RWPE1 (cell line): ENCODE measurements around the gene DCPS.
A peak's percentile ranks its signal among the peaks of the same experiment; 100 is the strongest.

Experiments used
- CTCF ChIA-PET: fragments of 350-600 bp; sonication (Branson Sonifier 250); formaldehyde crosslinking; extraction: SDS; loops from one replicate; lab custom pipeline; 2021; lab: Yijun Ruan, JAX
- POLR2A ChIA-PET: fragments of 400-600 bp; formaldehyde crosslinking; extraction: SDS; loops from one replicate; lab custom pipeline; 2020; ENCODE audit warnings: antibody characterized with exemption; ENCODE audit not compliant: low non-redundant PET; lab: Yijun Ruan, JAX
- DNase-seq: peaks from one replicate; pipeline ENCODE4 v3.0.0; 2012; ENCODE audit warnings: low spot score
- H3K27ac ChIP-seq: fragments of 450-650 bp; 2 replicates; pipeline ENCODE4 v1.5.1; 2017
- TF ChIP-seq, protein P1 (sequence below): fragments of 450-650 bp; conservative IDR thresholded peaks from 2 replicates; pipeline ENCODE4 v1.5.1; 2017; ENCODE audit warnings: low read depth, mild to moderate bottlenecking

Gene DCPS

DNA sequence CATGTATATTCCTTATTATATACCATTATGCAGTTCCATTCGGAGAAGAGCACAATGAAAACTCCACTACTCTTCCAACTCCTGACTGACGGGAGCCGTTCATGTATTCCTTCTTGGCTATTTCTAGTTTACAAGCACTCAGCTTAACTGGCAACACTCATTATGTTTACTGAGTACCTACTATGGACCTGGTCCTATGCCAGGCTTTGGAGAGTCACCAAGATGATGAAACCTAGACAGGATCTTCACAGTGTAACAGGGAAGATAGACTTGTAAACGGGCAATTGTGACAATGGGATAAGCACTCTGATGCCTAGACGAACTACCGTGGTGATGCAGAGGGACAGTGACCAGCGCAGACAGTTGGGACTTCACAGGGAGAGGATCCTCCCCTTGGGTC is 29.3 kb downstream of the DCPS start:
- CTCF ChIA-PET: interaction anchor here (1.5 kb wide), 1 partner anchor 148 kb away, joined by 4 read pairs; no protein-coding TSS in a partner anchor
- no peak for DNase-seq
- TF ChIP-seq, protein P1, sequence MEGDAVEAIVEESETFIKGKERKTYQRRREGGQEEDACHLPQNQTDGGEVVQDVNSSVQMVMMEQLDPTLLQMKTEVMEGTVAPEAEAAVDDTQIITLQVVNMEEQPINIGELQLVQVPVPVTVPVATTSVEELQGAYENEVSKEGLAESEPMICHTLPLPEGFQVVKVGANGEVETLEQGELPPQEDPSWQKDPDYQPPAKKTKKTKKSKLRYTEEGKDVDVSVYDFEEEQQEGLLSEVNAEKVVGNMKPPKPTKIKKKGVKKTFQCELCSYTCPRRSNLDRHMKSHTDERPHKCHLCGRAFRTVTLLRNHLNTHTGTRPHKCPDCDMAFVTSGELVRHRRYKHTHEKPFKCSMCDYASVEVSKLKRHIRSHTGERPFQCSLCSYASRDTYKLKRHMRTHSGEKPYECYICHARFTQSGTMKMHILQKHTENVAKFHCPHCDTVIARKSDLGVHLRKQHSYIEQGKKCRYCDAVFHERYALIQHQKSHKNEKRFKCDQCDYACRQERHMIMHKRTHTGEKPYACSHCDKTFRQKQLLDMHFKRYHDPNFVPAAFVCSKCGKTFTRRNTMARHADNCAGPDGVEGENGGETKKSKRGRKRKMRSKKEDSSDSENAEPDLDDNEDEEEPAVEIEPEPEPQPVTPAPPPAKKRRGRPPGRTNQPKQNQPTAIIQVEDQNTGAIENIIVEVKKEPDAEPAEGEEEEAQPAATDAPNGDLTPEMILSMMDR: no peak
- peak overlapping the region; percentile 81 for H3K27ac ChIP-seq
- POLR2A ChIA-PET: no interaction called here

- H3K27ac ChIP-seq: peak overlapping the region; percentile 13; the same call in 1 of the 2 replicates
- no peak for DNase-seq
- TF ChIP-seq, protein P1: no peak
- ChIA-PET POLR2A (no interaction called here), CTCF (interaction anchor here (0.6 kb wide), 1 partner anchor 82 kb away, joined by 3 read pairs; no protein-coding TSS in a partner anchor)
These were observed 31.0 kb downstream of the DCPS start for GRCh38 chr11:126334659-126335462.

DNA sequence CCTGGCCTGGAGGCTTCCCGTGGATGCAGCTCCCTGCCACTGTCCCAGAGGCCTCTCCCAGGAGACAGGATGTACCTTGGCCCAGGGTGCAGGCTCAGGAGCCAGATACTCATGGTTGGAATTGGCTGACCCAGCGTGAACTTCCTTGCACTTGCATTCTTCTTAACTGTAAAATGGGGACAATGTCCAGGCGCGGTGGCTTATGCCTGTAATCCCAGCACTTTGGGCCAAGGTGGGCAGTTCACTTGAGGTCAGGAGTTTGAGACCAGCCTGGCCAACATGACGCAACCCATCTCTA is 31.6 kb downstream of the DCPS start:
- ChIA-PET CTCF (interaction anchor here (0.6 to 1.2 kb wide), 2 partner anchors 82 to 144 kb away, joined by 3 to 4 read pairs; no protein-coding TSS in a partner anchor), POLR2A (no interaction called here)

DNA sequence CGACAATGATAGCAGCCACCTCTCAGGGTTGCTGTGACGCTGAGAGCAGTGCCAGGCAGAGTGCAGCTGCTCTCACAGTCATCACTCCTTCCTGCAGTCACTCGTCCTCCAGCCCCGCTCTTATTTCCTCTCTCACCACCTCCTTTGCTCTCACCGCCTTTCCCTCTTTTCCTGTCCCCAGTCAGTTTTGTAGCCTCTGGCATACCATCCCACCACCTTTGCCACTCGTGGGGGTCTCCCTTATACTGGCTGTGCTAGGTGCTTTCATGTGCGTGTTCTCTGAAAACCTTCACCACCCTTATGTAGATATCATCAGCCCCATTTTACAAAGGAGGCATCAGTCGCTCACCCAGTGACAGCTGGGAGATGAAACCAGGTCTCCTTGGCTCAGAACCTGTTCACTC is 32.3 kb downstream of the DCPS start:
- no peak for DNase-seq
- ChIA-PET CTCF (interaction anchor here (0.6 to 1.2 kb wide), 2 partner anchors 143 to 145 kb away, joined by 4 read pairs; no protein-coding TSS in a partner anchor), POLR2A (no interaction called here)
- 0 out of 2 replicates have a peak overlapping the region, but pooled peaks have one; percentile 45 for H3K27ac ChIP-seq
- TF ChIP-seq, protein P1: no peak

More for the DNA sequence above, 31.6 kb downstream of the DCPS start:
- TF ChIP-seq, protein P1: no peak
- DNase-seq: no peak
- H3K27ac ChIP-seq: peak overlapping the region; percentile 13; the same call in 1 of the 2 replicates

DNA sequence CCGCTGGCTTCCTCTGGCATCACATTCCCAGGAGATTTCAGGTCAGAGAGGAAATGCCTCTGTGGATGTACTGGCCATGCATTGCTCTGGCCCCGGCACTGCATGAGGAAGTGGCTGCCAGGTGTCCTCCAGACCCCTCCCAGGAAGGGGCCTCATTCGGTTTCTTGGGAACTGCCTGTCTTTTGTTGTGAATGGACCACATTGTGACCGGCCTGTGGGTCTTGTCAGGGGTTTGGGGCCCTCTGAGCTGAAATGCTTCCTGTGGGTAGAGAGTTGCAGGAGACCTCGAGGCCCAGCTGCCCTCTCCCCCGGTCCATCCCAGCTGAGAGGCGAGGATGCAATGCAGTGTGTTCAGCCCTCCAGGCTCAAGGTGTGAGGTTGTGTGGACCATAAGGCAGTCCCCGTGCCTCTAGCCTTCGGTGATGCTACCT is 32.8 kb downstream of the DCPS start:
- 0 out of 2 replicates have a peak overlapping the region, but pooled peaks have one; percentile 45 for H3K27ac ChIP-seq
- CTCF ChIA-PET: interaction anchor here (0.6 to 1.2 kb wide), 2 partner anchors 143 to 144 kb away, joined by 4 read pairs; no protein-coding TSS in a partner anchor
- POLR2A ChIA-PET: no interaction called here
- TF ChIP-seq, protein P1: no peak
- DNase-seq: no peak

GRCh38 chr11:126337126-126337473 is 33.2 kb downstream of the DCPS start:
- H3K27ac ChIP-seq: 0 out of 2 replicates have a peak overlapping the region, but pooled peaks have one; percentile 45
- no peak for DNase-seq
- ChIA-PET POLR2A (no interaction called here), CTCF (no interaction called here)
- TF ChIP-seq, protein P1: no peak
